Epithelial cell of esophagus (primary cell): ENCODE measurements around the gene HEXD.

Source experiments
- DNase-seq: peaks from one replicate; pipeline ENCODE4 v3.0.0; 2010; ENCODE audit warnings: low read depth
- H3K4me3 ChIP-seq: 2 replicates; pipeline ENCODE4 v1.5.1; 2011; ENCODE audit warnings: mild to moderate bottlenecking, low read length, control low read depth
- CTCF ChIP-seq: IDR thresholded peaks from 2 replicates; pipeline ENCODE4 v1.5.1; 2011; ENCODE audit warnings: low read depth, mild to moderate bottlenecking, low read length, control low read depth, inconsistent platforms; ENCODE audit not compliant: insufficient read depth; ENCODE audit errors: missing control alignments

The HEXD gene

GRCh38 chr17:82479602-82480001, 61.5 kb downstream of the HEXD start:
- no peak for DNase-seq
- no peak for TF ChIP-seq CTCF
- H3K4me3 ChIP-seq, result no peak overlapping the region

- TF ChIP-seq CTCF, result no peak
- no peak for DNase-seq
- H3K4me3 ChIP-seq, result no peak overlapping the region
Observed at GRCh38 chr17:82480318-82480717, 62.2 kb downstream of the HEXD start.

GRCh38 chr17:82483204-82483660, 65.1 kb downstream of the HEXD start:
- no peak for TF ChIP-seq CTCF
- H3K4me3 ChIP-seq, result no peak overlapping the region
- DNase-seq, result no peak

- no peak for TF ChIP-seq CTCF
- H3K4me3 ChIP-seq, result no peak overlapping the region
- DNase-seq, result no peak
Observed at GRCh38 chr17:82483836-82484235, 65.7 kb downstream of the HEXD start.

GRCh38 chr17:82486231-82487094, 68.3 kb downstream of the HEXD start:
- H3K4me3 ChIP-seq, result no peak overlapping the region
- TF ChIP-seq CTCF, result no peak
- peak; percentile 18 for DNase-seq

- DNase-seq, result no peak
- no peak for TF ChIP-seq CTCF
- no peak overlapping the region for H3K4me3 ChIP-seq
Observed at GRCh38 chr17:82487910-82488309, 69.8 kb downstream of the HEXD start.

- DNase-seq, result peak; percentile 14
- no peak overlapping the region for H3K4me3 ChIP-seq
- TF ChIP-seq CTCF, result no peak
Observed at GRCh38 chr17:82489117-82489516, 71.0 kb downstream of the HEXD start.
